HepG2 (cell line): Measurements from ENCODE around the gene TTLL11. TPM values are rescaled to one million over a fixed set of nuclear protein-coding genes. Genes with fewer than 3 reads are reported as not detected.

Source experiments
- ATAC-seq: fragments of 200-7000 bp; cut with Tn5 transposase; 3 replicates; pipeline ENCODE4 v1.9.1; 2020; ENCODE audit warnings: mild to moderate bottlenecking, moderate library complexity
- BruUV-seq: library from RNA; stranded (reverse); fragments of 400-500 nt; replicated peaks from 2 replicates; lab custom pipeline; 2021; lab: Mats Ljungman, UMichigan
- CTCF ChIA-PET: fragments of 300-600 bp; formaldehyde crosslinking; extraction: SDS; loops from one replicate; lab custom pipeline; 2021; ENCODE audit warnings: low total read pairs, inconsistent platforms, low intra/inter-chr PET ratio; lab: Yijun Ruan, JAX
- POLR2A ChIA-PET: fragments of 350-600 bp; sonication (Branson Sonifier 250); formaldehyde crosslinking; loops from one replicate; lab custom pipeline; 2020; ENCODE audit warnings: antibody characterized with exemption, inconsistent platforms; lab: Yijun Ruan, JAX
- DNase-seq: peaks from one replicate; pipeline ENCODE4 v3.0.0-alpha.2; 2015; ENCODE audit warnings: low spot score
- FAIRE-seq: peaks from 3 replicates; lab custom pipeline; 2011; peaks lifted over from hg19 to GRCh38; lab: Jason Lieb, UNC
- H2AFZ ChIP-seq: one replicate; pipeline ENCODE4 v1.6.1; 2011; ENCODE audit warnings: low read length, inconsistent platforms
- H3K27ac ChIP-seq: fragments of 300-600 bp; 3 replicates; pipeline ENCODE4 v1.8.0; 2011; ENCODE audit warnings: mixed run types, mild to moderate bottlenecking, mixed read lengths, low read length, inconsistent platforms; ENCODE audit not compliant: insufficient read depth; ENCODE audit errors: extremely low read length
- H3K27me3 ChIP-seq, 2 experiments: fragments of 200-600 bp in 1 of 2; 2 replicates in 1 of 2; 3 replicates in 1 of 2; pipeline versions ENCODE4 v1.6.0 to v1.8.0; 2011; ENCODE audit warnings: low read length in 2 of 2, mild to moderate bottlenecking in 2 of 2, moderate library complexity in 2 of 2, inconsistent platforms in 1 of 2; ENCODE audit not compliant: insufficient read depth in 2 of 2, control insufficient read depth in 1 of 2
- H3K36me3 ChIP-seq, 2 experiments: fragments of 200-600 bp in 1 of 2; replicated peaks in 1 of 2; 2 replicates in 1 of 2; 3 replicates in 1 of 2; pipeline versions ENCODE4 v1.5.1 to v1.8.0; 2011; ENCODE audit warnings: low read length in 2 of 2, inconsistent platforms in 1 of 2; ENCODE audit not compliant: insufficient read depth in 2 of 2, control insufficient read depth in 1 of 2
- H3K4me1 ChIP-seq: 2 replicates; pipeline ENCODE4 v1.5.1; 2012; ENCODE audit warnings: low read length, inconsistent platforms; ENCODE audit not compliant: insufficient read depth
- H3K4me2 ChIP-seq: 2 replicates; pipeline ENCODE4 v1.6.0; 2011; ENCODE audit warnings: low read depth, low read length, inconsistent platforms
- H3K4me3 ChIP-seq, 3 experiments: fragments of 200-600 bp in 1 of 3; sonication (generic), shearing (Covaris generic) in 1 of 3; replicated peaks in 1 of 3; 2 replicates each; pipeline ENCODE4 v1.5.1; 2011 to 2016; ENCODE audit warnings: low read length in 3 of 3, inconsistent platforms in 2 of 3, low read depth in 2 of 3, mild to moderate bottlenecking in 2 of 3, control low read depth in 1 of 3, mixed read lengths in 1 of 3; ENCODE audit not compliant: insufficient read depth in 1 of 3
- H3K79me2 ChIP-seq: one replicate; pipeline ENCODE4 v1.6.1; 2011; ENCODE audit warnings: low read length, inconsistent platforms; ENCODE audit not compliant: insufficient read depth
- H3K9ac ChIP-seq: 2 replicates; pipeline ENCODE4 v1.6.0; 2011; ENCODE audit warnings: mild to moderate bottlenecking, low read depth, low read length, inconsistent platforms; ENCODE audit not compliant: insufficient read depth
- H3K9me3 ChIP-seq: 2 replicates; pipeline ENCODE4 v1.5.1; 2012; ENCODE audit warnings: mild to moderate bottlenecking, low read length
- H4K20me1 ChIP-seq: 2 replicates; pipeline ENCODE4 v1.6.0; 2011; ENCODE audit warnings: inconsistent platforms, mild to moderate bottlenecking, low read length, moderate library complexity; ENCODE audit not compliant: insufficient read depth
- CTCF ChIP-seq: sonication (generic); formaldehyde crosslinking; IDR thresholded peaks from 2 replicates; pipeline ENCODE4 v1.5.0; 2020; ENCODE audit warnings: mild to moderate bottlenecking, missing genetic modification reagents, moderate library complexity
- HMGXB4 ChIP-seq, 2 experiments: sonication (generic) in 1 of 2; formaldehyde crosslinking in 1 of 2; IDR thresholded peaks; 2 replicates each; pipeline versions ENCODE4 v1.4.0 to v1.6.1; 2018 to 2020; ENCODE audit warnings: missing genetic modification reagents in 2 of 2, borderline replicate concordance in 1 of 2, low read depth in 1 of 2, mild to moderate bottlenecking in 1 of 2, missing biosample characterization in 1 of 2
- KDM3A ChIP-seq: IDR thresholded peaks from 2 replicates; pipeline ENCODE4 v1.6.1; 2018; ENCODE audit warnings: low read depth, missing compliant biosample characterization
- PATZ1 ChIP-seq: sonication (generic); formaldehyde crosslinking; IDR thresholded peaks from 2 replicates; pipeline ENCODE4 v1.4.0; 2020; ENCODE audit warnings: missing genetic modification reagents
- RAD21 ChIP-seq: fragments of 450-650 bp; formaldehyde crosslinking; IDR thresholded peaks from 2 replicates; pipeline ENCODE4 v1.5.0; 2020; ENCODE audit warnings: mild to moderate bottlenecking
- RARG ChIP-seq: sonication (generic); formaldehyde crosslinking; IDR thresholded peaks from 2 replicates; pipeline ENCODE4 v1.4.0; 2020; ENCODE audit warnings: low read depth, mild to moderate bottlenecking, missing genetic modification reagents
- SALL1 ChIP-seq: sonication (generic); formaldehyde crosslinking; IDR thresholded peaks from 2 replicates; pipeline ENCODE4 v1.8.0; 2022; ENCODE audit warnings: mild to moderate bottlenecking, missing genetic modification reagents
- STAG1 ChIP-seq: sonication (generic); formaldehyde crosslinking; IDR thresholded peaks from 2 replicates; pipeline ENCODE4 v1.4.0; 2020; ENCODE audit warnings: missing genetic modification reagents
- THAP9 ChIP-seq: sonication (generic); formaldehyde crosslinking; IDR thresholded peaks from 2 replicates; pipeline ENCODE4; 2020; ENCODE audit warnings: missing genetic modification reagents, mild to moderate bottlenecking, borderline replicate concordance
- XRCC5 ChIP-seq: fragments of 200-400 bp; formaldehyde crosslinking; optimal IDR thresholded peaks from 2 replicates; pipeline ENCODE3; 2017; ENCODE audit warnings: mild to moderate bottlenecking, low read length
- ZNF232 ChIP-seq: sonication (generic); formaldehyde crosslinking; IDR thresholded peaks from 2 replicates; pipeline ENCODE4 v1.4.0; 2020; ENCODE audit warnings: missing genetic modification reagents, borderline replicate concordance
- ZNF607 ChIP-seq: sonication (generic); formaldehyde crosslinking; IDR thresholded peaks from 2 replicates; pipeline ENCODE4 v1.5.1; 2020; ENCODE audit warnings: missing genetic modification reagents, mild to moderate bottlenecking, borderline replicate concordance
- ZNF629 ChIP-seq: sonication (generic); formaldehyde crosslinking; conservative IDR thresholded peaks from 2 replicates; pipeline ENCODE4 v1.5.0; 2020; ENCODE audit warnings: missing genetic modification reagents
- ZNF709 ChIP-seq: sonication (generic); formaldehyde crosslinking; IDR thresholded peaks from 2 replicates; pipeline ENCODE4 v1.5.0; 2020; ENCODE audit warnings: mild to moderate bottlenecking, missing genetic modification reagents
- WGBS: methylation state at CpG from one replicate; pipeline ENCODE4 v1.1.6; 2017; ENCODE audit warnings: low lambda C conversion rate; 5-methylcytosine and 5-hydroxymethylcytosine counted together
- in situ Hi-C: cut with HindIII; loops from 2 replicates; pipeline ENCODE4 v1.10.0; 2017; ENCODE audit warnings: low pct_unique_long_range_greater_than_20kb; ENCODE audit not compliant: extremely low pct_ligation_motif_present
- intact Hi-C: fragments of 100-400 bp; cut with micrococcal nuclease; formaldehyde crosslinking; loops from one replicate; pipeline ENCODE4 v1.10.0; 2022; ENCODE audit not compliant: unreplicated experiment
- polyA plus RNA-seq, 8 experiments: library from polyadenylated mRNA; depleted of rRNA in 3 of 8; stranded (reverse) in 7 of 8; unstranded in 1 of 8; fragments of >200 nt; fragmentation: Illumina TruSeq in 4 of 8; extraction: Trizol in 4 of 8; gene quantifications; 2 replicates each; pipeline versions ENCODE4 v1.2.1 to v1.2.3, GENCODE V29; 2011 to 2016; ENCODE audit warnings: low read depth in 4 of 8, missing spikeins in 1 of 8, mixed read lengths in 1 of 8; ENCODE audit not compliant: insufficient read depth in 1 of 8
- total RNA-seq, 5 experiments: library from RNA; depleted of rRNA; stranded (reverse); fragments of >200 nt; fragmentation: Illumina TruSeq; extraction: Trizol; gene quantifications; 2 replicates each; pipeline ENCODE4 v1.2.3, GENCODE V29; 2016; ENCODE audit warnings: low read depth in 1 of 5

TTLL11 gene
- total and polyA plus RNA-seq, 2 of the 13 experiments (the other 11 are each of a cell fraction or from before 2014, with no cell fraction given): 4.5 to 5.2 TPM

GRCh38 chr9:122122903-122123632 is 30.0 kb upstream of the TTLL11 start:
- POLR2A ChIA-PET: interaction anchor here (1.1 kb wide), 1 partner anchor 24 kb away, joined by 4 read pairs; no protein-coding TSS in a partner anchor
- intact Hi-C loops: loop anchor here (1.0 kb wide), 1 partner anchor 24 kb away; no protein-coding TSS in a partner anchor
- Histone ChIP-seq H3K36me3 (no peaks in the 10 kb centered on the region), H2AFZ (no peak overlapping the region), H3K79me2 (no peaks in the 10 kb centered on the region), H3K9me3 (no peaks in the 10 kb centered on the region), H3K9ac (no peak overlapping the region), H3K4me2 (no peak overlapping the region), H3K27ac (no peak overlapping the region), H4K20me1 (no peaks in the 10 kb centered on the region), H3K4me3 (no peak overlapping the region; a peak in 1 of 6 replicates), H3K4me1 (peaks cover 28% of the 10 kb centered on the region), H3K27me3 (peaks cover 0 to 5% of the 10 kb centered on the region in 2 experiments; a peak in 1 of 5 replicates)
- DNase-seq (peak; percentile 41), ATAC-seq (peak; percentile 19; the same call in 2 of the 3 replicates), FAIRE-seq (peak; percentile 66)
- no TSS peak for BruUV-seq
- in situ Hi-C loops: loop anchor here (5.0 to 10.0 kb wide), 2 partner anchors 224 to 332 kb away; no protein-coding TSS in a partner anchor
- CTCF ChIA-PET: interaction anchor here (1.2 to 6.0 kb wide), 5 partner anchors 18 to 226 kb away, joined by 5 to 95 read pairs (median 8); no protein-coding TSS in a partner anchor
- WGBS: 3% methylated on average over 13 of the region's 13 CpGs
- TF ChIP-seq HMGXB4 (CRISPR knock-in tag; IDR thresholded peaks at IDR 0.05; ENCODE audit: borderline replicate concordance in 1 of 2, low read depth in 1 of 2): peak; percentile 63 to 77; a peak in 2 of 4 replicates
- no peak for TF ChIP-seq PATZ1 (CRISPR knock-in tag)
- TF ChIP-seq ZNF232 (CRISPR knock-in tag): no peak
- no peak for TF ChIP-seq KDM3A (CRISPR knock-in tag)
- TF ChIP-seq XRCC5: peak; percentile 89
- TF ChIP-seq THAP9 (CRISPR knock-in tag): 0 out of 2 replicates have a peak, but pooled peaks have one; percentile 17
- peak; percentile 83 for TF ChIP-seq RAD21 (CRISPR knock-in tag)
- TF ChIP-seq SALL1 (CRISPR knock-in tag): peak; percentile 13; the same call in 1 of the 2 replicates
- TF ChIP-seq ZNF709 (CRISPR knock-in tag): no peak
- TF ChIP-seq RARG (CRISPR knock-in tag): no peak
- TF ChIP-seq ZNF629 (CRISPR knock-in tag): peak; percentile 50
- TF ChIP-seq ZNF607 (CRISPR knock-in tag): no peak
- peak; percentile 93 for TF ChIP-seq CTCF
- TF ChIP-seq STAG1: peak; percentile 72
